Measurements from ENCODE around the gene PIGQ. TPM values are rescaled to one million over a fixed set of nuclear protein-coding genes. Genes with fewer than 3 reads are reported as not detected.

The PIGQ gene
- 68.9 TPM for total RNA-seq
- long read RNA-seq, transcript PIGQ-216 (1 exons, 1,046 nt), result minor isoform, 7 of 86 reads
- long read RNA-seq, transcript PIGQ-203 (11 exons, 3,006 nt), result major isoform, 19 of 86 reads
- long read RNA-seq, partial matches to known transcripts, result 31 of 86 reads
- long read RNA-seq, other reads (novel, unspliced or antisense), result 23 of 86 reads

GRCh38 chr16:569445-570254, at the start of gene PIGQ:
TSS of gene PIGQ (plus strand) at chr16:569968. CDS start at chr16:574075, 4,107 bp downstream.
- Histone ChIP-seq H3K9me3 (no peaks in the 10 kb centered on the region), H3K4me3 (peak within 1 kb of the TSS; percentile 84), H3K27me3 (ENCODE audit: low read depth) (no peaks in the 10 kb centered on the region), H3K4me1 (peaks cover 45% of the 10 kb centered on the region), H3K27ac (peak within 1 kb of the TSS; percentile 82), H3K36me3 (peaks cover 14% of the 10 kb centered on the region)
- no peak for TF ChIP-seq CTCF (IDR thresholded peaks at IDR 0.05)
- ATAC-seq, result peak; percentile 67 to 76
- intact Hi-C loops (cut with DNase I), result no loop called here
- peak; percentile 76 for DNase-seq

GRCh38 chr16:520847-521246, 48.9 kb upstream of the PIGQ start:
- no peak for DNase-seq
- H3K27me3 ChIP-seq (ENCODE audit: low read depth), result no peaks in the 10 kb centered on the region
- TF ChIP-seq CTCF (IDR thresholded peaks at IDR 0.05), result no peak
- H3K27ac ChIP-seq, result no peak overlapping the region
- intact Hi-C loops (cut with DNase I), result no loop called here
- peaks cover 43% of the 10 kb centered on the region for H3K36me3 ChIP-seq
- H3K9me3 ChIP-seq, result no peaks in the 10 kb centered on the region
- ATAC-seq, result no peak
- no peak overlapping the region for H3K4me3 ChIP-seq
- H3K4me1 ChIP-seq, result peaks cover 14% of the 10 kb centered on the region

- no peak for TF ChIP-seq CTCF (IDR thresholded peaks at IDR 0.05)
- DNase-seq (no peak), ATAC-seq (no peak)
- intact Hi-C loops (cut with DNase I), result no loop called here
- Histone ChIP-seq H3K27me3 (ENCODE audit: low read depth) (no peaks in the 10 kb centered on the region), H3K9me3 (no peaks in the 10 kb centered on the region), H3K4me3 (no peak overlapping the region), H3K27ac (no peak overlapping the region), H3K36me3 (peaks cover 36% of the 10 kb centered on the region), H3K4me1 (peaks cover 21% of the 10 kb centered on the region)
Measured at GRCh38 chr16:521381-522210, 48.2 kb upstream of the PIGQ start.

GRCh38 chr16:522320-523096, 47.3 kb upstream of the PIGQ start:
- DNase-seq (no peak), ATAC-seq (no peak)
- no peak for TF ChIP-seq CTCF (IDR thresholded peaks at IDR 0.05)
- Histone ChIP-seq H3K36me3 (peaks cover 28% of the 10 kb centered on the region), H3K9me3 (no peaks in the 10 kb centered on the region), H3K4me3 (no peak overlapping the region), H3K27me3 (ENCODE audit: low read depth) (no peaks in the 10 kb centered on the region), H3K4me1 (peaks cover 23% of the 10 kb centered on the region), H3K27ac (no peak overlapping the region)
- intact Hi-C loops (cut with DNase I), result no loop called here

All from lower lobe of right lung (tissue), 2 donors.